ENCODE measurements around the gene PRAMEF11. TPM values are rescaled to one million over a fixed set of nuclear protein-coding genes. Genes with fewer than 3 reads are reported as not detected.
A peak's percentile ranks its signal among the peaks of the same experiment; 100 is the strongest.
"Not testable (repeated sequence)": the region's sequence is repeated elsewhere in the genome, so short reads cannot be mapped to it uniquely, and the experiment has no call there.

Gene PRAMEF11
- total RNA-seq, 1 experiment from 2014 or later: not detected

GRCh38 chr1:12783783-12784182 lies 47.4 kb downstream of the PRAMEF11 start:
- no CpG with 5 or more reads among the region's 7 CpGs for WGBS (ENCODE audit: extremely low coverage, insufficient read length, low lambda C conversion rate)
- not testable (repeated sequence) for DNase-seq; H3K23me2 ChIP-seq (ENCODE audit: insufficient read length, low read depth, low read length, poor library complexity, severe bottlenecking)

More at GRCh38 chr1:12783783-12784182, 47.4 kb downstream of the PRAMEF11 start:
- H3K27me3 Mint-ChIP-seq (ENCODE audit: low read depth); H4K5ac ChIP-seq (ENCODE audit: insufficient read length, low read depth, low read length); H2BK20ac ChIP-seq (ENCODE audit: low read depth, low read length, poor library complexity, severe bottlenecking); H2BK120ac ChIP-seq (ENCODE audit: low read depth, low read length, poor library complexity, severe bottlenecking); H2BK5ac ChIP-seq (ENCODE audit: insufficient read length, low read length); H4K20me1 ChIP-seq (ENCODE audit: control insufficient read depth, insufficient read depth, insufficient read length); H2BK15ac ChIP-seq (ENCODE audit: low read depth, low read length); H3K4me2 ChIP-seq (ENCODE audit: insufficient read depth, insufficient read length, low read length); H3K36me3 Mint-ChIP-seq (ENCODE audit: insufficient read depth in 1 of 3, low read depth in 3 of 3); H3K27ac ChIP-seq (ENCODE audit: insufficient read length, low read depth, low read length); H3K18ac ChIP-seq (ENCODE audit: insufficient read length, low read depth, low read length); H2AK5ac ChIP-seq (ENCODE audit: insufficient read length, low read length); H3K9ac ChIP-seq (ENCODE audit: extremely low read depth, insufficient read length, low read length); H3K4me1 ChIP-seq (ENCODE audit: insufficient read depth, low read length); H2BK12ac ChIP-seq (ENCODE audit: insufficient read length, low read depth, low read length); H3K4me3 Mint-ChIP-seq; H2AFZ ChIP-seq (ENCODE audit: low read length); H4K8ac ChIP-seq (replicated peaks; ENCODE audit: insufficient read length, low read depth, low read length); H3K27ac Mint-ChIP-seq; H3K14ac ChIP-seq (ENCODE audit: insufficient read depth, low read length); H3T11ph ChIP-seq (ENCODE audit: low read length); H3K4ac ChIP-seq (ENCODE audit: low read depth, low read length); H3K79me2 ChIP-seq (ENCODE audit: insufficient read depth, low read length); H3K56ac ChIP-seq (ENCODE audit: insufficient read length, low read depth, low read length); H3K23ac ChIP-seq (ENCODE audit: insufficient read length, low read depth, low read length); H4K91ac ChIP-seq (ENCODE audit: insufficient read length, low read depth, low read length); H3K79me1 ChIP-seq (ENCODE audit: insufficient read depth, low read depth, low read length, poor library complexity, severe bottlenecking); H3K27me3 ChIP-seq (ENCODE audit: insufficient read depth, low read length): not testable (repeated sequence)
- TF ChIP-seq CTCF (conservative IDR thresholded peaks at IDR 0.05): peak; percentile 62
- peaks cover 12% of the 10 kb centered on the region for H3K9me3 ChIP-seq (ENCODE audit: control insufficient read depth, low read depth, low read length)
- peaks cover 33 to 34% of the 10 kb centered on the region in 2 experiments for H3K9me3 Mint-ChIP-seq
- peaks cover 8 to 13% of the 10 kb centered on the region in 2 experiments for H3K4me1 Mint-ChIP-seq
